Lower leg skin (tissue), 3 donors: ENCODE data around the gene CABP2.

Experiments
- POLR2A ChIP-seq, 2 donors: fragments of 450-650 bp; IDR thresholded peaks; one replicate each; pipeline ENCODE4 v1.6.1; 2016 to 2017; ENCODE audit warnings: antibody characterized with exemption in 2 of 2, mild to moderate bottlenecking in 1 of 2, moderate library complexity in 1 of 2
- TF ChIP-seq, protein P1 (sequence below), 3 donors: fragments of 450-650 bp; IDR thresholded peaks; one replicate each; pipeline ENCODE4 v1.5.1; 2016; ENCODE audit warnings: antibody characterized with exemption in 3 of 3, mild to moderate bottlenecking in 3 of 3, moderate library complexity in 2 of 3

DNA sequence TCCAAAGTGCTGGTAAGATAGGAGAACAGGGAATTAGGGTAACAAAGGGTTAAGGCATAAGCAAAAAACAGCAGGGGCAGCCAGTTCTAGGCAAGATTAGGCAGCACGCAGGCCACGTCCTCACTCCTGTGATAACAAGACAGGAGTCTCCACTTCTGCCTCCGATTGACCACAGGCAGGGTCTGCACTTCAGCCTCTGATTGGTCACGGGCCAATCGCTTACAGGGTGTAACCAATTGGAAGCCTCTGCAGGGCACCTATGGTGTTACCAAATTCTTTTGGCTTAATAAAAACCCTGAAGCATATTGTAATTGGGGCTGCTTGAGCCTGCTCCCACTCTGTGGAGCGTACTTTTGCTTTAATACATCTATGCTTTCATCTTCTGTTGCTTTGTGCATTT, 48.2 kb upstream of the CABP2 start:
- TF ChIP-seq, protein P1, sequence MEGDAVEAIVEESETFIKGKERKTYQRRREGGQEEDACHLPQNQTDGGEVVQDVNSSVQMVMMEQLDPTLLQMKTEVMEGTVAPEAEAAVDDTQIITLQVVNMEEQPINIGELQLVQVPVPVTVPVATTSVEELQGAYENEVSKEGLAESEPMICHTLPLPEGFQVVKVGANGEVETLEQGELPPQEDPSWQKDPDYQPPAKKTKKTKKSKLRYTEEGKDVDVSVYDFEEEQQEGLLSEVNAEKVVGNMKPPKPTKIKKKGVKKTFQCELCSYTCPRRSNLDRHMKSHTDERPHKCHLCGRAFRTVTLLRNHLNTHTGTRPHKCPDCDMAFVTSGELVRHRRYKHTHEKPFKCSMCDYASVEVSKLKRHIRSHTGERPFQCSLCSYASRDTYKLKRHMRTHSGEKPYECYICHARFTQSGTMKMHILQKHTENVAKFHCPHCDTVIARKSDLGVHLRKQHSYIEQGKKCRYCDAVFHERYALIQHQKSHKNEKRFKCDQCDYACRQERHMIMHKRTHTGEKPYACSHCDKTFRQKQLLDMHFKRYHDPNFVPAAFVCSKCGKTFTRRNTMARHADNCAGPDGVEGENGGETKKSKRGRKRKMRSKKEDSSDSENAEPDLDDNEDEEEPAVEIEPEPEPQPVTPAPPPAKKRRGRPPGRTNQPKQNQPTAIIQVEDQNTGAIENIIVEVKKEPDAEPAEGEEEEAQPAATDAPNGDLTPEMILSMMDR (IDR thresholded peaks at IDR 0.05), result no peak
- no peak for TF ChIP-seq POLR2A (IDR thresholded peaks at IDR 0.05)
